Karpas-422 (cell line): ENCODE data around the gene GREB1. TPM values are rescaled to one million over a fixed set of nuclear protein-coding genes. Genes with fewer than 3 reads are reported as not detected.
A peak's percentile ranks its signal among the peaks of the same experiment; 100 is the strongest.

Experiments used
- DNase-seq: peaks from one replicate; pipeline ENCODE4 v3.0.0-alpha.2; 2015
- H2AFZ ChIP-seq: fragments of 200-600 bp; sonication (generic); 2 replicates; pipeline ENCODE4 v1.6.1; 2014; ENCODE audit warnings: antibody characterized with exemption, low read length, mixed read lengths
- H3K27ac ChIP-seq: fragments of 200-600 bp; sonication (generic); 2 replicates; pipeline ENCODE4 v1.5.1; 2014; ENCODE audit warnings: mild to moderate bottlenecking, low read length, moderate library complexity
- H3K27me3 ChIP-seq: fragments of 200-600 bp; sonication (generic); 2 replicates; pipeline ENCODE4 v1.6.1; 2014; ENCODE audit warnings: low read length, mixed read lengths
- H3K36me3 ChIP-seq: fragments of 200-600 bp; sonication (generic); 2 replicates; pipeline ENCODE4 v1.6.1; 2014; ENCODE audit warnings: low read length, mixed read lengths; ENCODE audit not compliant: insufficient read depth
- H3K4me1 ChIP-seq: fragments of 200-600 bp; sonication (generic); 2 replicates; pipeline ENCODE4 v1.6.1; 2014; ENCODE audit warnings: mild to moderate bottlenecking, low read length, mixed read lengths
- H3K4me2 ChIP-seq: fragments of 200-600 bp; sonication (generic); 2 replicates; pipeline ENCODE4 v1.6.1; 2014; ENCODE audit warnings: low read length, low read depth, mild to moderate bottlenecking; ENCODE audit not compliant: poor library complexity, severe bottlenecking
- H3K4me3 ChIP-seq: fragments of 200-600 bp; sonication (generic); 2 replicates; pipeline ENCODE4 v1.5.1; 2014; ENCODE audit warnings: mild to moderate bottlenecking, antibody characterized with exemption, low read length, mixed read lengths
- H3K79me2 ChIP-seq: fragments of 200-600 bp; sonication (generic); 2 replicates; pipeline ENCODE4 v1.6.1; 2014; ENCODE audit warnings: mild to moderate bottlenecking, low read length, mixed read lengths
- H3K9ac ChIP-seq: fragments of 200-600 bp; sonication (generic); 2 replicates; pipeline ENCODE4 v1.6.0; 2014; ENCODE audit warnings: low read length
- H3K9me2 ChIP-seq: fragments of 200-600 bp; sonication (generic), shearing (Covaris generic); replicated peaks from 2 replicates; pipeline ENCODE4 v1.6.0; 2014; ENCODE audit warnings: mild to moderate bottlenecking, low read length, moderate library complexity; ENCODE audit not compliant: insufficient read depth
- H3K9me3 ChIP-seq: fragments of 300-700, 200-600 bp; sonication (generic); 2 replicates; pipeline ENCODE4 v1.6.1; 2014; ENCODE audit warnings: low read length, mixed read lengths
- H4K20me1 ChIP-seq: fragments of 200-600 bp; sonication (generic); 2 replicates; pipeline ENCODE4 v1.6.1; 2014; ENCODE audit warnings: mild to moderate bottlenecking, antibody characterized with exemption, low read length, low read depth; ENCODE audit not compliant: insufficient read depth
- total RNA-seq: library from RNA; depleted of rRNA; stranded (reverse); fragments of >200 nt; shearing (Covaris generic); gene quantifications from 2 replicates; pipeline ENCODE4 v1.2.3, GENCODE V29; 2014; ENCODE audit warnings: low replicate concordance

Gene GREB1
- total RNA-seq, 1 experiment from 2014 or later, result 4.4 TPM

DNA sequence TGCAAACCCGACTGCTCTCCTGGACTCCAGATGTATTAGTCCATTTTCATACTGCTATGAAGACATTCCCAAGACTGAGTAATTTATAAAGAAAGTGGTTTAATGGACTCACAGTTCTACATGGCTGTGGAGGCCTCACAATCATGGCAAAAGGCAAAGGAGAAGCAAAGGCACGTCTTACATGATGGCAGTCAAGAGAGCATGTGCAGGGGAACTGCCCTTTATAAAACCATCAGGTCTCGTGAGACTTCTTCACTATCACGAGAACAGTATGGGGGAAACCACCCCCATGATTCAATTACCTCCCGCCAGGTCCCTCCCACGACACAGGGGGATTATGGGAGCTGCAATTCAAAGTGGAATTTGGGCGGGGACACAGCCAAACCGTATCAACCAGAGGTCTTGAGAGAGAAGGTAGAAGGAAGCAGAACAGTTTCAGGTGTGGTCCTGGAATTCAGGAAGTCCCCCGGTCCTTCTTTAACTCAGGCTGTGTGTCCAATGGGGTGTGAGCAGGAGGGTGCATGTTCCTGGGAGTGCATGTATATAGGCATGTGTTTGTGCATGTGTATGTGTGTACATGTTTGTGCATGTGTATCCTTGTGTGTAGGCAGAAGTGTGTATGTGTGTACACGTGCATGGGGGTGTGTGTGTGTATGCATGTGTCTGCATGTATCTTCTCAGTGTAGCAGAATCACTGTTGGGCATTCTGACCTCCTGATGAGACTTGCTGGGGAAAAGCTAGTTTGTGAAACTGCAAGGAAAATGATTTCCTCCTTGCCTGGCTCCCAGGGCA lies 46.2 kb downstream of the GREB1 start:
- Histone ChIP-seq H3K79me2 (no peaks in the 10 kb centered on the region), H3K4me3 (no peak overlapping the region), H3K36me3 (no peaks in the 10 kb centered on the region; the same call in 1 of the 2 replicates), H3K9me2 (no peaks in the 10 kb centered on the region), H3K27me3 (no peaks in the 10 kb centered on the region), H2AFZ (no peak overlapping the region), H3K9ac (no peak overlapping the region), H3K27ac (no peak overlapping the region), H3K9me3 (no peaks in the 10 kb centered on the region), H3K4me2 (no peak overlapping the region), H4K20me1 (no peaks in the 10 kb centered on the region), H3K4me1 (no peaks in the 10 kb centered on the region)
- DNase-seq, result peak; percentile 44

DNA sequence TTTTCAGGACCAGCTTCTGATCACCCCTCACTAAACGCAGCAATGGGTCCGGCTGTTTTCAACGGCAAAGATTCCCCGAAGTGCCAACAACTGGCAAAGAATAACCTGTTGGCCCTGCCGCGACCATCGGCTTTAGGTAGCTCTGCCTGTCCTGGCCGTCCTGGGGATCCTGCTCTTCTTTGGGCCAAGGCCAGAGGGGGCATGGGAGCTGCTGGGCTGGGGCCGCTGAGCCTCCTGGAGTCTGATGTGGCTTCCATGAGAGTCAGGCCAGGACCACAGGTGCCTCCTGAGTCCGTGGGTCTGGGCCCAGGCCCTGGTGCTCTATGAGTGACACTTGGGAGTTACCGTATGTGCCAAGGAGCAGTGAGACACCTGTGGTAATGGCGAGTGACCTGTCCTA lies 46.9 kb downstream of the GREB1 start:
- H3K9me3 ChIP-seq, result no peaks in the 10 kb centered on the region
- H3K4me3 ChIP-seq, result no peak overlapping the region
- no peaks in the 10 kb centered on the region for H3K27me3 ChIP-seq
- H3K79me2 ChIP-seq, result no peaks in the 10 kb centered on the region
- H3K4me1 ChIP-seq, result no peaks in the 10 kb centered on the region
- H3K27ac ChIP-seq, result no peak overlapping the region
- H3K9me2 ChIP-seq, result no peaks in the 10 kb centered on the region
- H2AFZ ChIP-seq, result no peak overlapping the region
- no peak overlapping the region for H3K4me2 ChIP-seq
- H4K20me1 ChIP-seq, result no peaks in the 10 kb centered on the region
- DNase-seq, result no peak
- no peaks in the 10 kb centered on the region; the same call in 1 of the 2 replicates for H3K36me3 ChIP-seq
- no peak overlapping the region for H3K9ac ChIP-seq

DNA sequence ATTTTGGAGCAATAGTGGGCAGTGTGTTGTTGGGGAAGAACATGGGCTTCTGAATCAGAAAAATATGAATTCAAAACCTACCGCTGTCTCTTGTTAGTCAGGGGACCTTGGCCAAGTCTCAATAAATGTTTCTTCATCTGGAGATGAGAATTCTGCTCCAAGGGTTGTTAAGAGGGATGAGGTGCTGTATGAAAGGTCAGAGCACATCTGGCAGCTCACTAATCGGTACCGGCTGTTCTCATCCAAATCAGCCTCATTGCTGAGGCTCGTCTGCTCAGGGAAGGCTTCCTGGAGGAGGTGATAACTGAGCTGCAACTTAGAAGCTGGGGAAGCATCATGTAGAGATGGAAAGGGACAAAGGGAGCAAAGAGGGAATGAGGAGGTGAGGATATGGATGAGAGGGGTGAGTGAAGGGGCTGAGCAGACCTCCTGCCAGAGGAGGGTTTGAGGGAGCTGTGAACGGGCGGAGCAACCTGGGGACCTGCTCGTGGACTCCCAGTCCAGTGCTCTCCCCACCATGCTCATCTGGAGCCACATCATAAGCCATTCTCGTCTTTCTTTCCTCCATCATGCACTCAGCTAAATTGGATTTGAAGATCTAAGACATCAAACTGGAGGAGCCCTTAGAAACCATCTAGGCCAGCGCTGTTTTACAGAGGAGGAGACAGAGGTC lies 47.4 kb downstream of the GREB1 start:
- H3K4me3 ChIP-seq, result no peak overlapping the region
- no peak overlapping the region for H3K4me2 ChIP-seq
- no peaks in the 10 kb centered on the region for H3K79me2 ChIP-seq
- no peak for DNase-seq
- H3K36me3 ChIP-seq, result no peaks in the 10 kb centered on the region; the same call in 1 of the 2 replicates
- no peak overlapping the region for H3K9ac ChIP-seq
- no peak overlapping the region for H3K27ac ChIP-seq
- no peaks in the 10 kb centered on the region for H3K27me3 ChIP-seq
- no peaks in the 10 kb centered on the region for H4K20me1 ChIP-seq
- no peaks in the 10 kb centered on the region for H3K9me2 ChIP-seq
- no peaks in the 10 kb centered on the region for H3K4me1 ChIP-seq
- H3K9me3 ChIP-seq, result no peaks in the 10 kb centered on the region
- H2AFZ ChIP-seq, result no peak overlapping the region

DNA sequence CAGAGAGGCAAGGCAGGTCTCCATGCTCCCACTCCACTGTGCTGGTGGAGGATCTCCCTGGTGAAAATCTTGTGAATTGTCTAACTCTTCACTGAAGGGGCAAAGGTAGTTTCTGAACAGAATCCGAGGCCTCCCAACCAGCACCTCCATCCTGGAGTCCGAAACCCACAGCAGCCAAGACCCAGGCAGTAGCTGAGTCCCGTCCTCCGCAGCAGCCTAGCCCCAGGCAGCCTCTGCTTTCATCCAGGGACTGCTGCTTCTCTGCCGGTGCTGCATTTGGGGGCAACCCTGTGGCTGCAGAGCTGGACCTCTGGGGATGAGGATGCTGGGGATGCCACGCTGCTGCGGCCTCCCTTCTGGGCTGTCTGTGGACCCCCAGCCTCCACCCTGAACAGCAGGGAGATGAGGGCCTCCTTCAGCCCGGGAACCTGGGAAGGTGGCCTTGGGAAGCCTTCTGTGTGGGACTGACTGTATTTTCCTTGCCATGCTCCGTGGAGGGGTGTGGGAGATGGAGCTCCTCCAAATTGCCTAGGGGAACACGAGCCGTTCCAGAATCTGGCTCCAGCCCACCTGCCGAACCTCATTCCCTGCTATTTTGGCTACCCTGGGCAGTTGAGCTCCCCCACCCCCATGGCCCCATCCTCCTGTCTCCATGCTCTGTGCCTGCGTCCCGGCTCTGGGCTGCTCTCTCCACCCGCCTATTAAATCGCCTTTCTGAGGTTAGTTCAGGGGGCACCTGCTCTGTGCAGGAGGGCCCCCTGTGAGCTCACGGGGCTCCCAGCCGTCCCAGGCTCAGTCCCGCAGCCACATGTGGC lies 48.2 kb downstream of the GREB1 start:
- no peak for DNase-seq
- Histone ChIP-seq H3K36me3 (no peaks in the 10 kb centered on the region; the same call in 1 of the 2 replicates), H3K9me3 (no peaks in the 10 kb centered on the region), H4K20me1 (no peaks in the 10 kb centered on the region), H3K79me2 (no peaks in the 10 kb centered on the region), H3K9me2 (no peaks in the 10 kb centered on the region), H3K4me2 (no peak overlapping the region), H3K4me1 (no peaks in the 10 kb centered on the region), H3K4me3 (no peak overlapping the region), H3K27me3 (no peaks in the 10 kb centered on the region), H3K27ac (no peak overlapping the region), H3K9ac (no peak overlapping the region), H2AFZ (no peak overlapping the region)

DNA sequence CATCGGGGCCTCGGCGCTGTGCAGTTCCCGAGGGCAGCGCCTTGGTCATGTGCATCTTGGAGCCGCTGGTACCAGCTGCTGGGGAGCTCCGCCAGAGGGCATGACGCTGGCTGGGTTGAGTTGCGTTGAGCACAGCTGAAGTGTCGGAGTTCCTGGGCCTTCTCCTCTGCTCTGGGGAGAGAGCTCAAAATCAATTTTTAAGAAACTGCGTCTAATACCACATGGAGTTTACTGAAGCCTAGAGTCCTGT lies 48.7 kb downstream of the GREB1 start:
- no peaks in the 10 kb centered on the region for H3K9me3 ChIP-seq
- no peaks in the 10 kb centered on the region for H3K27me3 ChIP-seq
- no peak overlapping the region for H3K9ac ChIP-seq
- H3K4me3 ChIP-seq, result no peak overlapping the region
- H4K20me1 ChIP-seq, result no peaks in the 10 kb centered on the region
- no peaks in the 10 kb centered on the region for H3K9me2 ChIP-seq
- no peak overlapping the region for H2AFZ ChIP-seq
- H3K4me2 ChIP-seq, result no peak overlapping the region
- no peak overlapping the region for H3K27ac ChIP-seq
- no peaks in the 10 kb centered on the region for H3K79me2 ChIP-seq
- no peaks in the 10 kb centered on the region; the same call in 1 of the 2 replicates for H3K36me3 ChIP-seq
- H3K4me1 ChIP-seq, result no peaks in the 10 kb centered on the region
- no peak for DNase-seq

DNA sequence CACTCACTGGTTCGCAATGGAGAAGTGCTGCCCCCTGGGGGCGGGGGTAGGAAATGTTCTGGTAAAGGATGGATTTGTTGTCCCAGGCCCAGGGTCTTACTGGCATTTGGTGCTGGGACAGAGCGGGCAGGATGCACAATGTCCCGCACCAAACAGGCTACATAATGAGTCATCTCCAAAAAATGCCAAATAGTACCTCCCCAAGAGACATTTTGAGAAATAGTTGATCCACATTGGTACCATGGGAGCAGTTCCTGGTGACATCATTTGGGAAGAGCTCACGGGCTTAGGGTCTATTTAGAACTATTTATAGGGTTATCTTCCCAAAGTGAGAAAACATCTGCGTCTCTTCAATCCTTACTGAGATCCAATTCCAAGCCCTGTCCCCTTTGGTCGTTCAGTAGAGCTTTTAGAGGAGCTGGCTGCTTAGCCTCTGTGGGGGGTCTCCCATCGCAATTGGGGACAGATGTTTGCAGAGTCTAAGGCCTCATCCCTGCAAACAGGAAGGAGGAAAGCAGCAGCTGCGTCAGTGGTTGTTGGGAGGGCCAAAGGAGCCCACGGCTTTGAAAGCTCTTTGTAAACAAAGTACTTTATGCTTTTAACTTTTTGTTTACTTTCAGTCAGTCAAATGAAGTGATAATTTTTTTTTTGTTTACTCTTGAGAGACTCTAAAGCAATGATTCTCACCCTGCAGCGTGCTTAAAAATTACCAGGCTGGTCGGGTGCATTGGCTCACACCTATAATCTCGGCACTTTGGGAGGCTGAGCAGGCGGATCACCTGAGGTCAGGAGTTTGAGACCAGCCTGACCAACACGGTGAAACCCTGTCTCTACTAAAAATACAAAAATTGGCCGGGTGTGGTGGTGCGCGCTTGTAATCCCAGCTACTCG lies 49.3 kb downstream of the GREB1 start:
- Histone ChIP-seq H3K4me3 (no peak overlapping the region), H3K9ac (no peak overlapping the region), H3K27ac (no peak overlapping the region), H4K20me1 (no peaks in the 10 kb centered on the region), H2AFZ (no peak overlapping the region), H3K9me3 (no peaks in the 10 kb centered on the region), H3K4me2 (no peak overlapping the region), H3K9me2 (no peaks in the 10 kb centered on the region), H3K4me1 (no peaks in the 10 kb centered on the region), H3K27me3 (no peaks in the 10 kb centered on the region), H3K79me2 (no peaks in the 10 kb centered on the region), H3K36me3 (no peaks in the 10 kb centered on the region; the same call in 1 of the 2 replicates)
- DNase-seq, result peak; percentile 87

DNA sequence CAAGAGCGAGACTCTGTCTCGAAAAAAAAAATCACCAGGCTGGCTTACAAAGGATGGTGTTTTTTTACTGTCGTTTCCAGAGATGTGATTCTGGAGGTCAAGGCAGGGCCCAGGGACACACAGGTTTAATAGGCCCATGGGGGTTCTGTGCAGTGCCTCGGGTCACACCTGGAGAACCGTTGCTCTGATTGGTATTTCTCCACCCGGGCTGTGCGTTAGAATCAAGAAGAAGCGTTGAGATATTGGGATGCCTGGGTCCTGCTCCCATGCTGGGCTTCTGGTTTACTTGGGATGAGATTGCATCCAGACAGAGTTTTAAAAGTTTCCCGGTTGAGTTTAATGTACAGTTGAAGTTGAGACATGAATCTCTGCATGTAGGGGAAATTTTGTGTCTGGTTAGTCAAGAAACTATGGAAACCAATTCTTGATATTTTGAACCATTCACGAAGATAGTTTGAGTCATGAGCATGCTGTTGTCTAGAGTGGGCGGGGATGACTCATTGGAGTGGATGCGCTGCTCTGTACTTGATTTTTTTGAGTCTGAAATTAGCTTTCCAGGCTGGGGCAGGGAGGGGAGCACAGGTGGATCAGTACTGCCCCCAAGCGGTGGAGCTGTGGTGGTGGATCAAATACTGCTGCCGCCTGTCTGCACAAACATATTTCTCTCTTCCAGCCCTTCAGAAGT lies 50.1 kb downstream of the GREB1 start:
- Histone ChIP-seq H3K79me2 (no peaks in the 10 kb centered on the region), H3K9ac (no peak overlapping the region), H3K27ac (no peak overlapping the region), H3K9me3 (no peaks in the 10 kb centered on the region), H3K4me2 (no peak overlapping the region), H3K36me3 (no peaks in the 10 kb centered on the region), H4K20me1 (no peaks in the 10 kb centered on the region), H3K27me3 (no peaks in the 10 kb centered on the region), H2AFZ (no peak overlapping the region), H3K4me3 (no peak overlapping the region), H3K9me2 (no peaks in the 10 kb centered on the region), H3K4me1 (peaks cover under 1% of the 10 kb centered on the region)
- DNase-seq, result peak; percentile 91
